Tibial artery (tissue), 4 donors: Measurements from ENCODE around the gene NUMB.

Experiments
- DNase-seq, 2 donors: peaks; one replicate each; pipeline ENCODE4 v3.0.0-alpha.2; 2019
- H3K27ac ChIP-seq, 2 donors: fragments of 200-600 bp; sonication (generic) in 1 of 2; 1 replicate in 1 of 2; 2 replicates in 1 of 2; pipeline ENCODE4 v1.5.1; 2018 to 2019; ENCODE audit warnings: mild to moderate bottlenecking in 1 of 2
- H3K27me3 ChIP-seq, 2 donors: fragments of 200-600 bp; sonication (generic) in 1 of 2; one replicate each; pipeline versions ENCODE4 v1.5.1 to v1.6.0; 2016 to 2019
- H3K36me3 ChIP-seq, 3 donors: fragments of 200-600 bp; sonication (generic) in 2 of 3; one replicate each; pipeline ENCODE4 v1.5.1; 2016 to 2019; ENCODE audit warnings: mild to moderate bottlenecking in 2 of 3
- H3K4me1 ChIP-seq, 4 donors: fragments of 200-600 bp; sonication (generic) in 2 of 4; 1 replicate in 3 of 4; 2 replicates in 1 of 4; pipeline ENCODE4 v1.5.1; 2016 to 2019
- H3K4me3 ChIP-seq, 2 donors: fragments of 200-600 bp; sonication (generic) in 1 of 2; 1 replicate in 1 of 2; 2 replicates in 1 of 2; pipeline ENCODE4 v1.5.1; 2018 to 2019; ENCODE audit warnings: mild to moderate bottlenecking in 2 of 2
- H3K9me3 ChIP-seq, 3 donors: fragments of 200-600 bp; sonication (generic) in 1 of 3; one replicate each; pipeline ENCODE4 v1.5.1; 2016 to 2019
- CTCF ChIP-seq, 2 experiments: fragments of 200-600 bp in 1 of 2; fragments of 450-650 bp in 1 of 2; IDR thresholded peaks; one replicate each; pipeline ENCODE4 v1.5.1; 2017 to 2019; ENCODE audit warnings: antibody characterized with exemption in 2 of 2, mild to moderate bottlenecking in 1 of 2, moderate library complexity in 1 of 2
- intact Hi-C: fragments of 100-400 bp; cut with DNase I; formaldehyde crosslinking; loops from one replicate; pipeline ENCODE4 v1.15.0; 2023; ENCODE audit warnings: low total_unique reads

NUMB gene

GRCh38 chr14:73250781-73251500, 207.4 kb downstream of the NUMB start:
- H3K27me3 ChIP-seq, result peaks cover 0 to under 1% of the 10 kb centered on the region in 2 donors
- H3K36me3 ChIP-seq, result peaks cover 0 to 28% (median 0%) of the 10 kb centered on the region in 3 donors
- H3K27ac ChIP-seq, result no peak overlapping the region
- peaks cover 0 to 4% (median under 1%) of the 10 kb centered on the region in 4 donors for H3K4me1 ChIP-seq
- no peak overlapping the region for H3K4me3 ChIP-seq
- no peaks in the 10 kb centered on the region for H3K9me3 ChIP-seq
- intact Hi-C loops, result no loop called here
- no peak for TF ChIP-seq CTCF (IDR thresholded peaks at IDR 0.05)
- DNase-seq, result no peak

- no peak overlapping the region for H3K4me3 ChIP-seq
- peaks cover 0 to 7% of the 10 kb centered on the region in 2 donors for H3K27me3 ChIP-seq
- H3K36me3 ChIP-seq, result peaks cover 0 to 28% (median 0%) of the 10 kb centered on the region in 3 donors
- intact Hi-C loops, result no loop called here
- no peaks in the 10 kb centered on the region for H3K9me3 ChIP-seq
- H3K4me1 ChIP-seq, result peaks cover 0 to 10% (median 7%) of the 10 kb centered on the region in 4 donors
- H3K27ac ChIP-seq, result no peak overlapping the region
- no peak for TF ChIP-seq CTCF (IDR thresholded peaks at IDR 0.05)
- DNase-seq, result no peak
Observed at GRCh38 chr14:73250317-73250713, 208.0 kb downstream of the NUMB start.

GRCh38 chr14:73249564-73250316, 208.6 kb downstream of the NUMB start:
- no peak for DNase-seq
- no peaks in the 10 kb centered on the region for H3K9me3 ChIP-seq
- peaks cover 0 to 12% of the 10 kb centered on the region in 2 donors for H3K27me3 ChIP-seq
- TF ChIP-seq CTCF (IDR thresholded peaks at IDR 0.05), result no peak
- intact Hi-C loops, result no loop called here
- H3K4me3 ChIP-seq, result no peak overlapping the region
- H3K36me3 ChIP-seq, result peaks cover 0 to 27% (median 0%) of the 10 kb centered on the region in 3 donors
- peaks cover 0 to 10% (median 8%) of the 10 kb centered on the region in 4 donors for H3K4me1 ChIP-seq
- H3K27ac ChIP-seq, result no peak overlapping the region

GRCh38 chr14:73249108-73249507, 209.2 kb downstream of the NUMB start:
- Histone ChIP-seq H3K4me3 (no peak overlapping the region), H3K36me3 (peaks cover 0 to 21% (median 0%) of the 10 kb centered on the region in 3 donors), H3K27me3 (peaks cover 0 to 18% of the 10 kb centered on the region in 2 donors), H3K9me3 (no peaks in the 10 kb centered on the region), H3K4me1 (peaks cover 0 to 10% (median 8%) of the 10 kb centered on the region in 4 donors), H3K27ac (no peak overlapping the region)
- no peak for DNase-seq
- no peak for TF ChIP-seq CTCF (IDR thresholded peaks at IDR 0.05)
- intact Hi-C loops, result no loop called here

- H3K4me1 ChIP-seq, result peaks cover 0 to 10% (median 8%) of the 10 kb centered on the region in 4 donors
- H3K4me3 ChIP-seq, result no peak overlapping the region
- TF ChIP-seq CTCF (IDR thresholded peaks at IDR 0.05), result no peak
- H3K9me3 ChIP-seq, result no peaks in the 10 kb centered on the region
- peaks cover 0 to 12% (median 0%) of the 10 kb centered on the region in 3 donors for H3K36me3 ChIP-seq
- intact Hi-C loops, result no loop called here
- peaks cover 0 to 19% of the 10 kb centered on the region in 2 donors for H3K27me3 ChIP-seq
- DNase-seq, result no peak
- H3K27ac ChIP-seq, result no peak overlapping the region
Observed at GRCh38 chr14:73248108-73248868, 210.1 kb downstream of the NUMB start.
